GM12864 (cell line): ENCODE data around the gene RLBP1.

Experiments
- DNase-seq: peaks from one replicate; pipeline ENCODE4 v3.0.0-alpha.2; 2011; ENCODE audit warnings: low read depth
- H3K4me3 ChIP-seq: 2 replicates; pipeline ENCODE4 v1.5.1; 2011; ENCODE audit warnings: mild to moderate bottlenecking, low read depth, low read length, control low read depth
- TF ChIP-seq, protein P1 (sequence below): IDR thresholded peaks from 2 replicates; pipeline ENCODE4 v1.5.1; 2011; ENCODE audit warnings: low read depth, mild to moderate bottlenecking, moderate library complexity, low read length, control low read depth, inconsistent platforms; ENCODE audit errors: missing control alignments

Gene RLBP1

DNA sequence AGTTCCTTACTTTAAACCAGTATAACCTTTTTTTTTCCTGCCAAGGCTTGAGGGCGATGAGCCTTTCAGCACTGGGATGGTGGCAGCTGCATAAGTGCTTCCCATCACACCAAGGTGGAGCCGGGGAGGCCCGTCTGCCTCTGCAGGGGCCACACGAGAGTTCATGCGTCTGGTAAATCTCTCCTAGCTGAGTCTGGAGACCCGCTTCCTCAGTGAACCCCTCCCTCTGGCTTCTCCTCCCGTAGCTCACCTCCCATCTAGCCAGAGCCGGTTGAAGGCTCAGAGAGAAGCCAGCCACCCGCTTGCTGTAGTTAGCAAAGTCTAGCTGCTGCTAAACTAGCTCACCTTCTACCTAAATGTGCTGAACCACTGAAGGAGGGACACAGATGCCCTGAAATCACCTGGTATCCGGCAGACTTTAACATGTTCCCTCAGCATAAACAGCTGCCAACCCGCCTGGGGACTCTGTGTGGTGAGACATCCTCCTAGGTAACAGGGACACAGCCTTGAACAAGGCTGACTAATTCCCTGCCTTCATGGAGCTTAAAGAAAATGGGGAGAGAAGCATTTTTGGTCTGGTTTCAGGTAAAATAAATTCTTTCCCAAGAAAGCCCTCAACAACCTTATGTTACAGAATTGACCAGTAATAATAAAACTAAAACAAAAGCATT lies 42.9 kb downstream of the RLBP1 start:
- H3K4me3 ChIP-seq, result no peak overlapping the region
- no peak for DNase-seq
- TF ChIP-seq, protein P1, sequence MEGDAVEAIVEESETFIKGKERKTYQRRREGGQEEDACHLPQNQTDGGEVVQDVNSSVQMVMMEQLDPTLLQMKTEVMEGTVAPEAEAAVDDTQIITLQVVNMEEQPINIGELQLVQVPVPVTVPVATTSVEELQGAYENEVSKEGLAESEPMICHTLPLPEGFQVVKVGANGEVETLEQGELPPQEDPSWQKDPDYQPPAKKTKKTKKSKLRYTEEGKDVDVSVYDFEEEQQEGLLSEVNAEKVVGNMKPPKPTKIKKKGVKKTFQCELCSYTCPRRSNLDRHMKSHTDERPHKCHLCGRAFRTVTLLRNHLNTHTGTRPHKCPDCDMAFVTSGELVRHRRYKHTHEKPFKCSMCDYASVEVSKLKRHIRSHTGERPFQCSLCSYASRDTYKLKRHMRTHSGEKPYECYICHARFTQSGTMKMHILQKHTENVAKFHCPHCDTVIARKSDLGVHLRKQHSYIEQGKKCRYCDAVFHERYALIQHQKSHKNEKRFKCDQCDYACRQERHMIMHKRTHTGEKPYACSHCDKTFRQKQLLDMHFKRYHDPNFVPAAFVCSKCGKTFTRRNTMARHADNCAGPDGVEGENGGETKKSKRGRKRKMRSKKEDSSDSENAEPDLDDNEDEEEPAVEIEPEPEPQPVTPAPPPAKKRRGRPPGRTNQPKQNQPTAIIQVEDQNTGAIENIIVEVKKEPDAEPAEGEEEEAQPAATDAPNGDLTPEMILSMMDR, result no peak

DNA sequence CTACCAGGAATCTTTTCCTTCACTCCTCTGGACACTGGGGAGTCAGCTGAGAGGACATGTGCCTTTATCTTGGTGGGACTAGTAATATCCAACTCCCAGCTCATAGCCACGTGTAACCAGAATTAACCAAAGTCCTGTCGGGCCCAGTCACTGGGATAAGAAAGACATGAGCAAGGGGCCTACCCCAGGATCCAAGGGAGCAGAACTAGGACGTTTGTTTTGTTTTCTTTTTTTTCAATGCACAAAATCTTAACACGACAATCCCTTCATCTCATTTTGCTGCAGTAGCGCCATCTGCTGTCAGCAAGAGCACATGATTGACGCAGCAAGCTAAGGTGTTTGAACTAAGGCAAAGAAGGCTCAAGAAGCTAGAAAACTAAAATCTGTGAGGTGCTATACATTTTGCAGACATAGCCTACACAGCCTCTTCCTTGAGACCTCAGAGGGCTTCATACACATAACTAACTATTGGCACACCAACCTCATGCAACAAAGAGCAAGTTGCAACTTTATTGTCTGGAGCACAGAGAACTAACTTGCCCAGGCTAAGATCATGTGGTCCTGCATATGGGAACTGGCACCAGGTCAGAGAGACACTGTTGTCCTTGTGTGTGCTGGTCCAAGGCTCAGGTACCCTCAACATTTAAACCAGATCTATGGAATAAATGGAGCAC lies 43.6 kb downstream of the RLBP1 start:
- H3K4me3 ChIP-seq, result no peak overlapping the region
- TF ChIP-seq, protein P1, result peak; percentile 87
- DNase-seq, result peak; percentile 30

DNA sequence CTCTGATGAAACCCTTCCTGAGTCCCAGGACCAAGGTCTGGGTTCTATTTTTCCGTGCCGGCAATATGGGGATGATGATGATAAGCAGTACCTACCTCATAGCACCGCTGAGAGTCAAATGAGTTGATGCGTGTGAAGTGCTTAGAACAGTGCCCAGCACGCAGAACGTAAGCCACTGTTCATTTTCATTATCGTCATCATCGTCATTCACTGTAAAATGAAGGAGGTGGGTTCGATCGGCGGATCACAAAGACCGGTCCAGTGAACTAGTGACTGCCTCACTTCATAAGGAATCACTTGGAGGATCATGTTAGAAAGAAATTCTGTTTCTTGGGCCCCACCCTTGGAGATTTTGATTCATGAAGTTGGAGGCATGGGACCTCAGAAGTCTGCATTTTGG lies 44.3 kb downstream of the RLBP1 start:
- TF ChIP-seq, protein P1, result no peak
- no peak for DNase-seq

DNA sequence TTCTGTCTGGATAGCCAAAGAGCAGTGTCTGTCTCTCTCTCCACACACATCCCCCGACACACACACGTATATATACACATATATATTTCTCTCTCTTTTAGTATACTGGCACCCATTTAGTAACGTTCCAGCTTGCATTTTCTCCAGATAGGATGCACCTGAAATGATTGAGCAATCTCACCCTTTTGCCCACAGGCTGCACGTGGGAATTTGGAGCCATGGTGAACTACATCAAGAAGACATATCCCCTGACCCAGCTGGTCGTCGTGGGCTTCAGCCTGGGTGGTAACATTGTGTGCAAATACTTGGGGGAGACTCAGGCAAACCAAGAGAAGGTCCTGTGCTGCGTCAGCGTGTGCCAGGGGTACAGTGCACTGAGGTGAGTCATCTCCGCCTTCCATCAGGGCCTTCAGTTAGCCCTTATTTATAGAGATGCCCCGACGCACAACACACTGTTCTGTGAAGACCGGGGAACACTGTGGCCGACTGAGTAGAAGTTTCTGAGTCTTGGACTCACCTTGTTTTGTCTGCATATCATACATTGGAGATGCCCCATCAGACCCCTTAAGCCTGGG lies 45.7 kb downstream of the RLBP1 start:
- TF ChIP-seq, protein P1, result no peak
- DNase-seq, result no peak
- no peak overlapping the region for H3K4me3 ChIP-seq

More for the DNA sequence above, 44.3 kb downstream of the RLBP1 start:
- H3K4me3 ChIP-seq, result no peak overlapping the region

DNA sequence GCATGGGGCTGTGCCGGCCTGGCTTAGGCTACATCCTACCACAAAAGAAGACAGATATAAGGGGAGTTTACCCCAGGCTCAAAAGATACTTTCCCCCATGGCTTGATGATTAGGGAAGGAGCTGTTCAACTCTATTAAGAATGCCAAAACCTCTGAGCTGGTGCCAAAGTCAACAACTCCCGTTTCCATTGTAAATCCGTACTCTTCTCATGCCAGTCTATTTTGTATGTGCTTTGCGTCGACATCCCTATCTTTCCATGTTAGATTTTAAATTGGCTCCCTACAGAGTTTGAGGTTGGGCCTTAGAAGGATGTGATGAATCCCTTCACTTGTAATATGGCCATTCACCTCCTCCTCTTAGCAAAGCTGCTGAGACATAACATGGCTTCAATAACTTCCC lies 46.9 kb downstream of the RLBP1 start:
- DNase-seq, result no peak
- TF ChIP-seq, protein P1, result no peak
- no peak overlapping the region for H3K4me3 ChIP-seq

DNA sequence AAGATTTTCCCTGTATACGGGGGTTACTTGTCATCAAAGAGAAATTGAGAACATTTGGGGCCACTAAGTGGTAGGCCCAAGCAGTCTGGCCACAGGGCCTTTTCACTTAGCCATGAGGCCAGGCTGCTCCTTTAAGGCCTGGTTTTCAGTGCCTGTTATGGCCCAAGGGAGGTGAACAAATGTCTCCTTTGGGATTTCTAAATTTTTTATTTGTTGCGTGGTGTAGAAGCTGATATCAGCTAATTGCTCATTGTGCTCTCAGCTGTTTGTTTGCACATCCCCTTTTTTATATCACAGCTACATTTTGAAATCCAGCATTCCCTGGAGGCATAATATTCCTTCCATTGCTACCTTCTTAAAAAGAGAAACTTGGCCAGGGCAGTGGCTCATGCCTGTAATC lies 48.5 kb downstream of the RLBP1 start:
- TF ChIP-seq, protein P1, result no peak
- H3K4me3 ChIP-seq, result no peak overlapping the region
- DNase-seq, result no peak
